SK-N-DZ (cell line): ENCODE data around the gene LTK.

Experiments
- DNase-seq: peaks from one replicate; pipeline ENCODE4 v3.0.0-alpha.2; 2015; ENCODE audit warnings: low spot score

Gene LTK

DNA sequence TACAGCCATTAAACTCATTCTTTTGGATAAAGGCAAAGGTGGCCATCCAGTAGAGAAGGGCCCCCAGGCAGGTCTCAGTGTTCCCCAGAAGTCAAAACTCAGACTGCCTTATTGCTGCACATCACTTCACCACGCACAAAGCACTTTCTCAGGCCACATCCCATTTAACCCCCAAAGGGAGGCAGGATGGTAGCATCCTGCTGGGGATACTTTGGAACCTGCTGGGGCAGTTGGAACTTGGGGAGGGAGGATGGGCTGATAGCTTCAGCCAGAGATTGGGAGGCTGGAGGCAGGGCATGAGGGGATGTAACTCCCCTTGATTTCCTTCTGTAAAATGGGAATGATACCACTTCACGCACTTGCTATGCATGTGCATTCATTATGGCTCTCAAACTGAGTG lies 15.0 kb downstream of the LTK start:
- no peak for DNase-seq

DNA sequence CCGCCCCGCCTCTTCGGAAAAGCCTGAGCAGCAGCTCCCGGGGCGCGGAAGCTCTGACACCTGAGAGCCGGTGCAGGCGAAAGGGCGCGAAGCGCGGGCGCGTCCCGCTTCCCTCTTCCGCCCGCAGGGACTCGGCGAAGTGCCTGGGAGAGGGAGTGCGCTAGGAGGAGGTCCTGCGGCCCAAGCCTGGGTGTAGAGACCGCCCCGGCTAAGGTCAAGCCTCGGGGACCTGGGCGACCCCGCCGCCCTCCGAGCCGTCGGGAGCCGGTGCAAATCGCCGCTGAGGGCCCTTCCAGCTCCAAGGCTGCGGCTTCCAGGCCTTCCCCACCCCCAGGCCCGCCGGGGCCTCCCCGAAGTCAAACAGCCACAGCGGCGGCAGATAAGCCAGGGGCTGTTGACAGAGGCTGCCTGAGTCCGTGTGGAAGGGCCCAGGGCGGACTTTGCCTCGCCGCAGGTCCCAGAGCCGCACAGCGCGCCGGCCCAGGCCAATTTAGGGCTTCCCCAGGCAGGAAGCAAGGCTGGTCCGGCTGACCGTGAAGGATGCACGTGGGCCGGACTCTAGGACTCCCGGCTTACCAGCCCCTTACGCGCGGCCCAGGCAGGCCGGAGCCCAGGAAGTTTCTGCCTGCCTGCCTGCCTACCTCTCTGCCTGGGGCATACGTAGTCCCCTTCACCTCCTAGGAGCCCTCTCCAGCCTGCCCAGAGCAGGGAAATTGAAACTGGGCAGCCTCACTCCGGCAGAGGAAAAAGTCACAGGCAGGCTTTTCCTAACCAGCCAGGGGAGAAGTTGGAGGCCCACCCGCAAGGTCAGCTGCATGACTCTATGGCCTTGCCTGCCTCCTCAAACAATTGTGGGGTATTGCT lies 17.7 kb downstream of the LTK start:
- no peak for DNase-seq

DNA sequence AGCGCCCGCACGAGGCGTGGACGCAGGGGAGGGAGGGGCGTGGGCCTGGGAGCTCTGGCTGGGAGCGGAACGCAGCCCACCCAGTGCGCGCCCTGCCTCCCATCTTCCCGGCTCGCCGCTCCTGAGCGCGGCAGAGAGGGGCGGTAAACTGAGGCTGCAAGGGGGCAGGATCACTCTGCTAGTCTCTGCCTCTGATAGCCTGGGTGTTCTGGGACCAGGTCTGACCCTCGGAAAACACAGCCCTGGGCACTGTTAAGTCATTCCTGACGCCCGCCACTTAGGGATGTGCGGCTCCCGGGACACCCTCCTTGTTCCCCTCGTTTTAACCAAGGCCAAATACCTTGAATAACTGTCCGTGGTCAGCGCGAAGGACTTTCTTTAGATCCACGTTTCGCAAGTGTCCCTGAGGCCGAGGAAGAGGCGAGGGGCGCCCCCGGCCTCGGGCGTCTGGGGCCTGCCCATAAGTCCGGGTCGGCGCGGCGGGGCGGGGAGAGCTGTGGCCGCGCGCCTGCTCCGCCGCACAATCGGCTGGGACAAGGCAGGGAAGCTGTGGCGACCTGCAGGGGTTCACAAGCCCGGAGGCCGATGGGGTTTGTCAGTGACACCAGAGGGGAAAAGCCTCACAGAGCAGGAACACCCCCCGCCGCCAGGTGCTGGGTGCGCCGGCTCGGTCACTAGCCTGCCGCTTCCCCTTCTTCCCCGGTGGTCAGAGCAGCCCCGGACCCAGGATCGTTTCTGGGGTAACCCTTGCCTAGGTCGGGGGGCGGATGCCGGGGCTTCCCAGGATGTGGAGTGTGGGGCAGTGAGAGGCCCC lies 18.5 kb downstream of the LTK start:
- peak; percentile 39 for DNase-seq

DNA sequence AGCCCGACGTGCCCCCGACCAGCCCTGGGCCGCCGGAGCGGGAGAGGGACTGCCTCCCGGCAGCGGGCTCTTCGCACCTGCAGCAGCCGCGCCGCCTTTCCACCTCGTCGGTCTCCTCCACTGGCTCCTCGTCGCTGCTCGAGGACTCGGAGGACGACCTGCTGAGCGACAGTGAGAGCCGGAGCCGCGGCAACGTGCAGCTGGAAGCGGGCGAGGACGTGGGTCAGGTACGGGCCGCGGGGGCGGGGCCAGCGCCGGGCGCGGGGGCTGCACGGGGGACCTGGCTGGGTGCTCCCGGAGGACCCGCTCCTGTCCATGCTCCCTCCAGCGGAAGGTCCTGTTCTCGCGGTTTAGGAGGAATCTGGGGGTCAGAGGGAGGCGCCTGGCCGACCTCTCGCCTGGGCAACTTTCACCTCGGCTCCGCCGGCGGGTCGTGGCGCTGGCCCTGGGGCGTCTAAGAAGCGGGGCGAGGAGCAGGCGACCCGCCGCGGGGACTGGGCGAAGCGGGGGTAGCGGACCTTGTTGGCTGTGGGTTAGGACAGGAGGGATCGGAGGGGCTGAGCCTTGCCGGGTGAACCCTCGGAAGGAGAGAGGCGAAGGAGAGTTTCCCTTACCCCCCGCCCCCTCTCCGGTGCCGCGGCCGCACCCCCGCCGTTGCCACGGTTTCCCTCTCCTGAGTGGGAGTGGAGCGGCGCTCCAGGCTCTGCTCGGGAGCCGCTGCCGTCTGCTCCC lies 19.3 kb downstream of the LTK start:
- DNase-seq: peak; percentile 44

DNA sequence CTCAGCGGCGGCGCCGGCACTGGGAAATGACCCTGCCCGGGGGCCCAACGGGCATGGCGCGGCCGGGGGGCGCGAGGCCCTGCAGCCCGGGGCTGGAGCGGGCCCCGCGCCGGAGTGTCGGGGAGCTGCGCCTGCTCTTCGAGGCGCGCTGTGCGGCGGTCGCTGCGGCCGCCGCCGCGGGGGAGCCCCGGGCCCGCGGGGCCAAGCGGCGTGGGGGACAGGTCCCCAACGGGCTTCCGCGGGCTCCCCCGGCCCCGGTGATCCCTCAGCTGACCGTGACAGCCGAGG lies 19.8 kb downstream of the LTK start:
- DNase-seq: no peak

DNA sequence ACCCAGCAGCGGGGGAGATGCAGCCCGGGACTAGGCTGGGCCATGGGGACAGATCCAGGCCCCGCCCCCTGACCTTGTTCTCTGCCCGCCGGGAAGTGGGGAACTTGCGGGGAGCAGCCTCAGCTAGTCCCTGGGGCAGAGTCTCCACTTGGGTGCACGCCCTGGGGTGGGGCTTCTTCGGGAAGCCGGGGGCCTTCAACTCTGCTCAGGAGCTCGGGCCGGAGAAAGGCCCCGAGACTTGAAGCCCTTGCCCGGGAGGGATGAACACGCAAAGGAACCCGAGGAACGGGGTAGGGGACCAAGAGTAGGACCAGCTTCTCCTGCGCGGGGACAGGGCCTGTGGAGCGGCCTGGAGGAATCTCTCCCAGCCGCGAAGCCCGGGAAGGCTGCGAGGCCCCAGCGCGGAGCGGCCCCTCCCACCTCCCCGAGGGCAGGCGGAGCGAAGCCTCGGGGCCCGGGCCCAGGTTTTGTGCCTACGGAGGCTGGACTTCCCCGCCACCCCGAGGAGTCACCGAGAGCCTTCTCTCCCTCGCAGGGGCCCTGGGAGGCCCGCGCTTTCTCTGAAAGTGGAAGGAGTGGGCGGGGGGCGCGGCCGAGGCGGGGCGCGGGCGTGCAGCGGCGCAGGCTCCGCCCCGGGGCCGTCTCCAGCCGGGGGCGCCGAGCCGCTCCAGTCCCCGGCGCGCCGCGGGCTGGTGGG lies 20.3 kb downstream of the LTK start, which contains the start of gene ITPKA:
TSS of gene ITPKA (plus strand) at position 670 of the 697 bp plus-strand sequence. CDS start 54 bp downstream, outside the sequence.
- DNase-seq: peak; percentile 87

DNA sequence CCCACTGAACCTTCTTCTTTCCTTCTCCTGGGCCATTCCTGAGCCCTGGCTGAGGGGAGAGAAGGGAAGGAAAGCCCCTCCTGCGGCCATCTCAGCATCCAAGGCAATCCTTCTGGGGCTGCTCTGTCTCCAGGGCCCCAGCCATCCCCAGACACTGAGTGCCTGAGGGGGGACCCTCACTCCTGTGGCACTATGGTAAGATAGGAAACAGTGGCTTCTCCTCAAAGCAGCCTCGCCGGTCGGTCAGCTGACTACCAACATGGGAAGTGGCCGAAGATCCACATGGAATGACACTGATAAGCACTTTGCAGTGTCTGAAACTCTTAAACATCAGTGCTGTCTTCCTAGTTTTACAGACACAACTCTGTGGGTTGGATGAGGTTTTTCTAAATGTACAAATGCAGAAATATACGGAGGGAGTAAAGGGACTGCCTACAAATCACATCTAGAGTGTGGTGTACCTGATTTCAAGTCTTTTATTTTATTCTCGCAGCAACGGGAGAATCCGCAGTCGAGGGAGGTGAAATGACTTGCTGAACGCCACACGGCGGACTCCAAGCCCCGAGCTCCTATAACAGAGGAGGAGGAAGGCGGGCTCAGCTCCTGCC lies 20.9 kb downstream of the LTK start:
- DNase-seq: peak; percentile 52

DNA sequence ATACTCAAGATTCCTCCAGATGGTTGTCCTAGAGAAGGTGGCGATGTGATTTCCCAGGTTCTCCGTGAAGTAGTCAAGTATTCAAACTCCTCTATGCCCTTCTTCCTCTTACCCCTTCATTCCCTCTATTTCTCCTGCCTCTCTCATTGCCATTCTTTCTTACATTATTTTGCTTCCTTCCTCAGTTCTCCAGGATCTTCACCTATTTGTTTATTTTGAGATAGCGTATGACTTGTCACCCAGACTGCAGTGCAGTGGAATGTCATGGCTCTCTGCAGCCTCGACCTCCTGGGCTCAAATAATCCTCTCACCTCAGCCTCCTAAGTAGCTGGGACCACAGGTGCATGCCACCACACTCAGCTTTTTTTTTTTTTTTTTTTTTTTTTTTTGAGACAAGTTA lies 21.7 kb downstream of the LTK start:
- no peak for DNase-seq

DNA sequence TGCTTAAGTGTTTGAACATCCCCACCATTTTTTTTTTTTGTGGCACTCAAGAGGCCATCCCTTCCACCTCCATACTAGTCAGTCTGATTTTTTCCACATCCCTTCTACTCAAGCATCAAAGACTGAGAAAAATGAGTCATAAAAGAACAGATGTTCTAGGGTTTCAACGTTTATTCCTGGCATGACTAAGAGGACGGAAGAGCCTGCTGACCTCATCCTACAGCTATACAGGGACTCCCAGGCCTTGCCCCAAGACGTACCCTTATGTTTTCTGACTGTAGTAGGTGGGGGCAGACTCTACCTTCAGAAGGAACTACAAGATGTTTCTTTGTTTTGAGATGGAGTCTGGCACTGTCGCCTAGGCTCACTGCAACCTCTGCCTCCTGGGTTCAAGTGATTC lies 23.3 kb downstream of the LTK start:
- no peak for DNase-seq

DNA sequence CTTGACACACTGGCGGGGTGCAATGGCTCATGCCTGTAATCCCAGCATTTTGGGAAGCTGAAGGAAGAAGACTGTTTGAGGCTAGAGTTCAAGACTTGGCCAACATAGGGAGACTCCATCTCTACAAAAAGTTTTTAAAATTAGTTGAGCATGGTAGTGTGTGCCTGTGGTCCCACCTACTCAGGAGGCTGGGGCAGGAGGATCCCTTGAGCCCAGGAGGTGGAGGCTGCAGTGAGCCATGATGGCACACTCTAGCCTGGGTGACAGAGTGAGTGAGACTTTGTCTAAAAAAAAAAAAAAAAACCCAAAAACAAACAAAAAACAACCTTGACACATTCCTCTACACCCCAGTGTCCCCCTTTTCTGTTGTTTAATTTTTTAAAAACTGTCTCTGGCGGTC lies 24.0 kb downstream of the LTK start:
- no peak for DNase-seq

DNA sequence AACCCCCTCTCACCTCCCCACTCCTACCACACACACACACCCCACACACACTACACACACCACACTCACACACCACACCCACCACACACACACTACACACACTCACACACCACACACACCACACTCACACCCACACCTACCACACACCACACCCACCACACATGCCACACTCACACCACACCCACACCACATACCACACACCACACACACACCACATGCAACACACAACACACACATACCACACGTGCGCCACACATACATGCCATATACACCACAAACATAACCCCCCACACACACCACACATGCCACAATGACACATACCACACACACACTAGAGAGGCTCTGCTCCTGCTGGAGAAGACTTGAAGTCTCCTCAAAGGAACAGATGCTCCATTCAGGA lies 25.8 kb downstream of the LTK start:
- no peak for DNase-seq

DNA sequence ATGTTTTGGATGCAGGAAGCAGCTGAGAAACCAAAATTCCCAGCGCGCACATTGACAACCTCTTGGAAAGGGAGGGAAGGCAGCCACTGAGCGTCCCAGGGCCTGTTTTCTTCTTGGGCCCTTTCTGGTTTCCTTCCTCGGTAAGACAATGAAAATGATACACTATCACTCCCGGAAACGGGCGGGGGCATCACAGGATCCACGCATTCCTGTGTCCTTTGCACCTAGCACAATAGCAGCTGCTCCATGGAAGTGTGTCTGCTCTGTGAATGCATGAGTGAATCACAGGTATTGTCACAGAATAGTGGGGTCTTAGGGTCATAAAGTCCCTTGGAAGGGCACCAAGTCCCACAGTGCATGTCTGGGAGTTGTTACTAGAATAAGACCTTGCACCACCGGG lies 26.2 kb downstream of the LTK start:
- no peak for DNase-seq

DNA sequence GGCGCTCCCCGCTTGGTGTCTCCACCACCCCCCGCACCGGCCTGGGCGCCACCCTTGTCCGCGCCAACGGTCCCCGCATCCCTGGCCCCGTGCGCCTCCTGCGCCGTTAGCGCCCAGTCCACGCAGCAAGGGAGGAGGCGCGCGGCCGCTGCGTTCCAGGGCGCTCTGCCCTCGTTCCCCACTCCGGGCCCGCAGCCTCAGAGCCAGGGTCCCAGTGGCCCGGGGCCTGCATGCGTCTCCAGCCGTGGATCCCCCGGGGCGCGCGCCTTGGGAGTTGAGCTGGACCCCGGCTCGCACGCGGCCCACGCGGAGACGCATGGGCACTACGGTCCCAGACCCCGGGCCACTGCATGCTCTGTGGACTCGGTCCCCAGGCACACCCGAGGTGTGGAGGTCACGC lies 27.3 kb downstream of the LTK start:
- DNase-seq: no peak

DNA sequence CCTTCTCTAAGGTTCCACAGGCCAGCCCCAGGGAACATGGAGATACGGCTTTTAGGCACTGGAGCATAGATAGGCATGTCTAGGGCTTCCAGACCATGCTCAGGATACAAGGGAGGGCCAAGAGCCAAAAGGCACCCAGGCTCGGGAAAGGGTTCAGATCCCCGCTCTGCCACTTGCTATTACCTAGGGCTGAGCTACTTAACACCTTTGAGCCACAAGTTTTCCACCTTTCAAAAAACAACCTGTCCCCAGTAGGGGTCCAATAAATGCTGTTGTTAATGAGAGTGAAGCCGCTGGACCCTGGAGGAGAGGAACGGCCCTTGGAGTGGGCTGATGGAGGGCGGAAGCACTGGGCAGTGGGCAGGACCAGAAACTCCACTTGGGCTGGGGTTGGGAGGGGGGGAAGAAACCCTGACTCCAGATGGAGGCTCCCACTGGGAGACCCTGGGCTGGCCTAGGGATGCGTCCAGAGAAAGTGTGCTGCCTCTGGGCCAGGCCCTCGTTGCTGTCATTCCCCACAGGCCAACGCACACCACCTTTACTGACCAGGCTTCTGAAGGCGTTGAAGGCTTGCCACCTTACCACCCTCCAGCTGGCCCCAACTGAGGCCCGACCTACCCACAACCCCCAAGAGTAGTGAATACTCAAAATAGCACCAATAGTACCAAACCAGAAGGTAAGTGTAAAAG lies 28.5 kb downstream of the LTK start:
- DNase-seq: no peak

DNA sequence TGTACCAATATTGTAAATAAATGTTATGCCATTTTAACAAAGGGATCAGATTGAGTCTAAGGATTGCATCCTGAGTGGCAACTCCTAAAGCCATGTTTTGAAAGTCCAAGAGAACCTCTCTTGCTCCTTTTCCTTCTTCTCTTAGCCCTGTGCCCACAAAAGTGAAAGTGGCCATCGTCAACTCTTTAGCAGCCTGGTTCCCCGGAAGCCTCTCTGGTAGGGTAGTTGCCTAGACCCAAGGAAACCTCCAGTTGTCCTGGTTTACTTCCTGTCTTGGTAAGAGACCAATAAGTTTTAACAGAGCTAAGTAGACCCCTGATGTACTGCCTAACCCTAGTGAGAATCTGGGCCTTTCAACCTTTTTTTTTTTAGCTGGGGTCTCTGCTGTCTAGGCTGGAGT lies 30.1 kb downstream of the LTK start:
- DNase-seq: no peak

DNA sequence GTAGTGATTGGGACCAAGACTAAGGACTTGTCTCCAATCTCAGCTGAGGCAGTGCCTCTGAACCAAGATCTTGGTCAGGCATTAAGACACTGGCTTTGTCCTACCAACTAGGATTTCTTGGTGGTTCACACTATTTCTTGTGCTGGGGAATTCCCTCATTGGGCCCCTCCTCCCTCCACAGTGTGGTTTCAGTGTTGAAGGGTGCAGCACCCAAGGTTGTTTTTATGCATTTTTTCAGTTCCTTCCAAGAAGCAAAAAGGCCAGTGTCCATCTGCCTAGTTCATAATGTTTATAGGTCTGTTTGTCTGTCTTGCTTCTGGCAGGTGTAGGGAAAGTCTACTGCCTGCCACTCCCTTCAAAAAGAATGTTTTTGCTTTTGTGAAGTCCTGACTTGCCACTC lies 30.5 kb downstream of the LTK start:
- DNase-seq: no peak

DNA sequence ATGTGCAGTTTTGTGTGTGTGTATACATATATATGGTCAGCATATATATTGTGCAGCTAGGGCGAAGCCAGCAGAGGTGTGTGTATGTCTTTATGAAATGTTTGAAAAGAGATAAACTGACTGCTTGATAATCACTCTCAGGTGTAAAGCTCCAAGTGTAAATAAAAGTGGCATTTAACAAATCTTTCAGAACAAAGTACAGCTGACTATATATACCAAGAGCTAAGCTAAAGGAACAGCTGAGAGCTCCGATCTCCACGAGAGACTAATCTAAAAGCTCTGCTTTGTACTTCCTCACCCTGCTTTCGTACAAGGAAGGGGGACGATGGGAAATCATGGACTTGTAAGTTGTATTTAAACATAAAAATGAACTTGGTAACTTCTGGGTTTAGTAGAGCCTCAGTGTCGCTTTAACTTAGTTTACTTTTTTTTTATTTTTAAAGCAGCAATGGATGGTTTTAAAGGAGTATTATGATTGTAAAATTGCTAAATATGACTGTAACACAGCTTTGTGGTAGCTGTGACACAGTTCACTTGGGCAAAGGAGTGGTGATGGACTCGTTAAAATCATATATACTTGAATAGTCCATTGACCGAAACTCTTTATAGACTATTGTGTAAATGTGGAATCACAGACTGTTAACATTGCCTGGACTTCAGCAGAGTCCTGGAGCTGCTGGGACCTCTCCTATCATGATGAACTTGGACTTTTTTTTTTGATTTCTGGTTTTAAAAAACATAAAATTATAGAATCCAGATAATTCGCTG lies 31.3 kb downstream of the LTK start:
- DNase-seq: no peak

DNA sequence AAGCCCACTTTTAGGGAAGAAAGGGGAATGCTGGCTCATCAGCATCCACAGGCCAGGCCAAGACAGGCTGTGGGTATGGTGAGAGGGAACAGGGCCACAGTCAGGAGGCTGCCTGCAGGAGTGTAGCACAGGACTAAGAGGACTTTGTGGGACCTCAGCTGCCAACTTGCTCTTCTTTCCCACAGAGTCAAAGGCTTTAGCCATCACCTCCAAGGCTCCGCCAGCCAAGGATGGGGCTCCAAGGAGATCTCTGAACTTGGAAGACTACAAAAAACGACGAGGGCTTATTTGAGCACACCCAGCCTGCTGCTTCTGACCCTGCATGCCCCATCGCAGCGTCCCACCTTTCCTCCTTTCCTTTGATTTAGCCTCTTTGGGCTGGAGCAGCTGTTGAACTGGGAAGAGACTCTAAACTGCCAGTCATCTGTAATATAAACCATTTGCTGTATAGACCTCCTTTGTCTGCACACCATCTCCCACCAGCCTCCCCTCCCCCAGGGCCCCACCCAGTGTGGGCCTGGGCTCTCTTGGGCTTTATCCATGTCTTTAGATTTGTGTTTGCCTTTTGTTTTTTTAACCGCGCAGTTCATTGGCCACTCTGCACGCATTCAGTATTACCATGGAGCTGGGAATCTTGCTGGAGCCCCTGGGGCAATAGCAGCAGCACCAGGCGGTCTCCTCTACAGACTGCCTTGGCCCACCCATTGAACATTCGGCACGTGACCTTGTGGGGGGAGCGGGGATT lies 33.1 kb downstream of the LTK start:
- DNase-seq: no peak

DNA sequence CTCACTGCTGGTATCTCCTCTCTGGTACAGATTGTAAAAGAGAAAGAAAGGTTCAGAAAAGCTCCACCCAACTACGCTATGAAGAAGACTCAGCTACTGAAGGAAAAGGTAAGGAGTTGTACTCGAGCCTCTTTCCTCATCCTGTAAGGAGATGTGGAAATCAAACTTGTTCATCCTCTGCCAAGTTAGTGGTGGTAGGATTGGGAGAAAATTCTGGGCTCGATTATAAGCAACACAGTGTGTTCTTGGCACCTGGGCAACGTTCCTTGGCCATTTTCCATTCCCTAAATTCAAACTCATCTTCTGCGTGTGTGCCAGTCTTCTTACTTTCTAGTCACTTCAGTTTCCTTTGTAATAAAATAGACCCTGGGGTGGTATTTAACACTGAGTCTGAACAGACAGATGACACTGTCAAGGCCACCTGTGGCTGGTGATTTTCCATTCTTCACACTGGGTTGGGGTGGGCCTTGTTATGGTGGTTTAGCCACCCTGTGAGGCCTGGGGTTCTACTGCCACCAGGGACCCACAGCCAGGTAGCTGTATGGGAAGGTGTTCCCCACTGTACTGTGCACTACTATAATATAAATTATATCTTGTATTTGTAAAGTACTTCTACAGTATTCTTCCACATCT lies 37.1 kb downstream of the LTK start:
- DNase-seq: no peak
